GM18873 (cell line): ENCODE data around the gene DLST.

Experiments
- ATAC-seq: cut with Tn5 transposase; IDR thresholded peaks from one replicate; pipeline ENCODE4 v1.9.1; 2021; ENCODE audit warnings: mild to moderate bottlenecking, moderate library complexity, moderate number of reproducible peaks; ENCODE audit not compliant: unreplicated experiment, low FRiP score

The DLST gene

DNA sequence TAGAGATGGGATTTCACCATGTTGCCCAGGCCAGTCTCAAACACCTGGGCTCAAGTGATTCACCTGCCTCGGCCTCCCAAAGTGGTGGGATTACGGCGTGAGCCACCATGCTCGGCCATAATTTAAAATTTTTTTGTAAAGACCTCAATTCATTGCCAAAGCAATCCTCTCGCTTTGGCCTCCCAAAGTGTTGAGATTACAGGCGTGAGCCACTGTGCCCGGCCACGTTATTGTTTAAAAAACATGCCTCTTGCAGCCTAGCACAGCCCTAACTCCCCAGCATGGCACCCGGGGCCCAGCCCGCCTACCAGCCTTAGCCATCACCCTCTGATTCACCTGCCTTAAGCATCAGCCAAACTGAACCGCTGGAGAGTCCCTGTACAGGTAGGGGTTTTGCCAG, 54.4 kb downstream of the DLST start:
- ATAC-seq = no peak

DNA sequence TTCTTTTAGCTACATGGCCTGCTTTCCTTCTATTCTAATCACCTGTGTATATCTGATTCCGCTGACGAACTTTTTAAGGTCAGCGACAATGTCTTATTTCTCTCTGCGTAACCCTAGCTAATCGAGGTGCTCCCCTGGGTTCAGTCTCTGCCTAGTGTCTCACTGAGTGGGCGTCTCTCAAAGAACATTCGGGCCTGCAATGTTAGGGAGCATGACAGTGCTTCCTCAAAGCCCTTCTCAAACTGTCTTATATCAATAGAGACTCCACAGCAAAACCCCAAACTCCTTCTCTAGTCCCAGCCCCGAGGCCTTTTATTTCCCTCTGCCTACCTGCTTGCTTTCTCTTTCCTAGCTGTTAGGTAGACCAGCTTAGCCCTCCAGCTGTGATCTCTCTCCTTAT, 55.0 kb downstream of the DLST start:
- ATAC-seq = no peak

DNA sequence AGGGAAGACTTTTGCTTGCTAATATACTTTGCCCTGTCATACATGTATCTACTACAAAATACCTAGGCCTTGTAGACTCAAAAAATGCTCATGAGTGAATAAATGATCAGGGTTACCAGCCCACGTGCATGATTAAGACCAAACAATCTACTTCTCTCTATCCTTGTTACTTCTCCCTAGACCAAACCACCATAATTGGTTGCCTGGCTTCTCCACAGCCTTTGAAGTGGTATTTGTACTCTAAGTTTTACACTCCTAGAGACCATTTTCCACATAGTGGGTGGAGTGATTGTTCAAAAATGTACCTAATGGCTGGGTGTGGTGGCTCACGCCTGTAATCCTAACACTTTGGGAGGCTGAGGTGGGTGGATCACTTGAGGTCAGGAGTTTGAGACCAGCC, 55.5 kb downstream of the DLST start:
- no peak for ATAC-seq

DNA sequence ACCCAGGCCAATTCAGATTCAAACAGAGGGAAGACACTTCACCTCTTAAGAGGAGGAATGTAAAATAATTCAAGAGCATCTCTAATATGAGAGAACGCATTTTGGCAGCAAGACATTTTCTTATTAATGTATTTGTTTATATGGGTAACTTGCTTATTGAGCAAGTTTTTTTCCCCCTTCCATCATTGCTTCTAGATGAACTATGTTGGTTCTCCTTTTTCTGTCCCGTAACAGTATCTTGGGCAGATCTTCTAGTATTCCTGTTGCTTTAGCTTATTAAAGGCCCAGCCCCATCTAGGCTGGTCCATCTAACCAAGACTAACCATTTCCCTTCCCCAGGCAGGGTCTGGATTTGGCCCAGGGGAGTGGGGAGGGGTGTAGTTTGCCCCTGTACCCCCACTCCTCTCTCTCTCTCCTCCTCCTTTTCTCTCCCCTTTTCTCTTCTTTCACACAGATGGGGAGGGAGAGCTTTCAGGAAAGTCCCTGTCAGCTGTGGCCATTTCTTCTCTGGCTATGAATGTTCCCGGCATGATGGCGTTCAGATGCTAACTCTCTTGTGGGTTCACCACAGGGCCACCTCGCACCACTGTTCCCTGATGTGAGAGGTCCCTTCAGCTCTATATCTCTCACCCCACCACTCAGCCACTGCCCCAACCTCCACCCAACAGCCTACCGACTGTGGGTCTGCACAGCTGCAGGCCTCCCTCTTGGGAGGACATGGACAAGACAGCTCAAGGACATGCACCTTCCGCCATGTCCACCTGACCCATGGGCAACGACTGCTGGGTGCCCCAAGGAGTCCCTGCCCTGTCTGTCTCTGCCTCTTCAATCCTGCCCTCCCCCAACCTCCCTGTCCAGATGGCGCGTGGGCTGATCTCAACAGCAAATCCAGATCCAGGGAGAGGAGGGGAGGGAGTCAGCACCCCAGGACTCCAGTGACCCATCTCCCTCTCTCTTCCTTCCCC, 57.1 kb downstream of the DLST start:
- no peak for ATAC-seq

DNA sequence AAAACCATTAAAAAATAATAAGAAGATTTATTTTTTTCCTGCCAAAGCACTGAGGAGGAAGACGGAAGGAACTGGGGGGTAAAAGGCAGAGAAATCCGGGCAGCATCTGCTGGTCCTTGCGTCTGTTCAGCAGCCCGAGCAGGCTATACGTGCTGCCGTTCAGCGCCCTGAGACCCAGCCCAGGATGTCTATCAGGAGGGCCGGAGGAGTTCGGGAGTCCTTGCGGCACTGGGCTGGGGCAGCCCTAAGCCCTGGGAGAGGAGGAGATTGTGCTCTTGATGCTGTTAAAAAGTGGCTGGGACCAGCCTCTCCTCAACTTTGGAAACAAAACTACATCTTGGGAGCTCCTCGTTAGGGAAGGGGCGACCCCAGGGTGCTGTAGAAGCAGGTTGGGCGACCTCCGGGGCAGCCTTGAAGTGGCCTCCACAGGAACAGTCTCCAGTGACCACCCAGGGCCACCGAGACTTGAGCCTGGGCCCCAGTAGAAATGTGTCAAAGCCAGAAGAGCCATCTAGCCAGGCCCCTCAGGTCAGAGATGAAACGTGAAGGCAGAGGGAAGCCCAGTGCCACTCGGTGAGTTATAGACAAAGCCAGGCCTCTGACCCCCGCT, 59.3 kb downstream of the DLST start:
- no peak for ATAC-seq

DNA sequence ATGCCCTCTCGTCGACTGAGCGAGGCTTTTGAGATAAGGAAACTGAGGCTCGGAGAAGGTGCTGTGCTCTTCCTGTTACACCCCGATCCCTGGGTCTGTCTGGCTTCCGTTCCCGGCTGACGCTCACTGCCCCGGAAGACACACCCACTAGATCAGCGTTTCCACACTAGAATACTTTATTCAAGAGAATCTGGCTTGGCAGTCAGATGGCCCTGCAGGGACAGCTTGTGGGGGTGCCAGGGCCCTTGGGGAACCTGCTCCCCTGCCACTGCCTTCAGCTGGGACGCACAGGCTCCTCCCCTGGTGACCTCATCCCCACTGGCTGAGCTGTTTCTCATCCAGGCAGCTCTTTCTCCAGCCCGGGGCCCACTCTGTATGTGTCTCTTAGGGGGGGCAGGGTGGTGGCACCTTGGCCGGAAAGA, 60.0 kb downstream of the DLST start:
- no peak for ATAC-seq

DNA sequence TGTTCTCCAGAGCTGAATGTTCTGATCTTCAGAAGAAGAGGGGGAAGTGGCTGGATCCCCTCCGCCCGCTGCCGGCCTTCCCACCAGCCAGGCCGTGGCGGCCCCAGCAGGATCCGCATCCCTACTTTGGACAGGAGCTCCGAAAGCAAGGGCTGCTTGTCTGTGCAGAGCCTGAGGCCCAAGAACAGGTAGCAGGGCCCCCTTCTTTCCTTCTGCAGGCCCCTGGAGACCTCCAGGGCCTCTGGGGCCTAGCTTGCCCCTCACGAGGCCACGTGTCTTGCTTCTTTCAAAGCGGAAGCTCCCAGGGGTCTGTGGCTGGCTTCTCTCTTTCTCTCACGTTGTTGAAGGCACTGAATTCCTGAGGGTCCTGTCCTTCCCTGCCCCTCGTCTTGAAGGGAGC, 60.5 kb downstream of the DLST start:
- no peak for ATAC-seq

DNA sequence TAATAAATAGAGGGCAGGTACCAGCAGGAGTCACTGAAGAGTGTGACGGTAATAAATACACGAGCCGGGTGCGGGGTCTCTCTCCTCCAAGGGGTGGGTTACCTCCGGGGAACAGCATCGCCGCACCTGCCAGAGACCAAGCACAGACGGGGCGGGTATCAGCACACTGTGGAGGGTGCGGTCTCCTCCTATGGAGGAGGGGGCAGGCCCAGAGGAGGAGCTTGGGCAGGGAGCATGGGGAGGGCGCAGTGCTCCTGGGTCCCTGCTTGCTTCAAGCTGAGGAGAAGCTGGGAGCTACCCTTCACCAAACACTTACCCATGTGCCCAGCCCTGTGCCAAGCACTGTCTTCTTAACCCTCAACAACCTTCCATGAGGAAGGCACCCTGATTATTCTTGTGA, 60.9 kb downstream of the DLST start:
- no peak for ATAC-seq

DNA sequence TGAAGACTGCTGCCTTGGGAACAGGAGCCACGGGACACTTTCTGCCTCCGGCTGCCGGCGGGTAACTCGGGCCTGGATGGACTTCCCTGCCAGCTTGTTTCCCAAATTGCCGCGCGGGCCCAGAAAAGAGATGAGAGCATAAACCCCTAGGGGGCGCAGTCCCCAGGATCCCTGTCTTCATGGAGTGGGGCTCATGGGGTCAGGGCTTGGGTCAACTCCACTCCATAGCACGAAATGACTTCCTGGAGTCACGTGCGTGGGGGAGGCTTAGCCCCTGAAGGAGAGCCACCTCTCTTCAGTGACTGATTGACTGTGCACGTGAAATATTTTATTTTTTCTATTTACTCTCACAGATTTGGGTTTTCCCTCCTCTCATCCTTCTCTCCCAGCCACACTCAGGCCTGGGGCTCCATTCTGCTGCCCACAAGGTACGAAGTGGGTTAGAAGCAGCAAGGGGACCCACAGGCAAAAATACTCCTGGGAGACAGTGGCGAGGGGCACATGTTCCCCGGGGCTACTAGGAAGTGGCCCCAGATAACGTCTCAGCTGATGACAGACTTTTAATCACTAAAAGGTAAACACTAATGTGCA, 63.6 kb downstream of the DLST start:
- no peak for ATAC-seq

DNA sequence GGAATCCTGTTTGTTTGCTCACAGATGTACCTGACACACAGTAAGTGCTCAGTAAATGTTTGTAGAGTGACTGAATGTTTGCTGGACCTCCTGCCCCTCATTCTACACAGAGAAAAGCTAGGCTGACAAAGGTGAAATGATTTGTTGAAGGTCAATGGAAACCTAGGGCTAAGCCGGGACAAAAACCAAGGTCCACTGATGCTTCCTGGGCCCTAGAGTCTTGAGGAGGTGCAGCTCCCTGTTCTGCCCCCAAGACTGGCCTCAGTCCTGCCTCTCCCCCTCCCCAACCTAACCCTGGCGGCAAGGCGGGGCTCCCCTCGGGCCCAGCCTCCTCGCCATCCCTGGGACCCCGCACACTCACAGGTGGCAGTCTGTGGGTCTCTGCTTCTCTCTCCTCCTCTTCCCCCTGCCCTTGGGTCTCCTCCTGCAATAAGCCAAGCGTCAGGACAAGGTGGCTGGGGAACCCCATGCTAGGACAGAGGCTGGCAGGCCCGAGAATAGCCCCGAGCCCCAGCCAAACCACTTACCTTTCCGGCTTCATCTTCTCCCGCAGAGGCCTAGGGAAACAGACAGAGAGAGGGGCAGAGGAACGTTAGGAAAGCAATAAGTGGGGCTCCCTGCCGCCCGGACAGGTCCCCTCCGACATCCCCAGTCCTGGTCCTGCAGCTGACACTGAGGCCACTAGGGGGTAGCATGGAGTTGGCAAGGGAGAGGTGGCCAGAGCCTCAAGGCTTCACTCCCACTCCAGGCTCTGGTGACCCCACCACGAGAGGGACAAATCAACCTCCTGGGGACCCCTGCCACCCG, 64.3 kb downstream of the DLST start:
- no peak for ATAC-seq

DNA sequence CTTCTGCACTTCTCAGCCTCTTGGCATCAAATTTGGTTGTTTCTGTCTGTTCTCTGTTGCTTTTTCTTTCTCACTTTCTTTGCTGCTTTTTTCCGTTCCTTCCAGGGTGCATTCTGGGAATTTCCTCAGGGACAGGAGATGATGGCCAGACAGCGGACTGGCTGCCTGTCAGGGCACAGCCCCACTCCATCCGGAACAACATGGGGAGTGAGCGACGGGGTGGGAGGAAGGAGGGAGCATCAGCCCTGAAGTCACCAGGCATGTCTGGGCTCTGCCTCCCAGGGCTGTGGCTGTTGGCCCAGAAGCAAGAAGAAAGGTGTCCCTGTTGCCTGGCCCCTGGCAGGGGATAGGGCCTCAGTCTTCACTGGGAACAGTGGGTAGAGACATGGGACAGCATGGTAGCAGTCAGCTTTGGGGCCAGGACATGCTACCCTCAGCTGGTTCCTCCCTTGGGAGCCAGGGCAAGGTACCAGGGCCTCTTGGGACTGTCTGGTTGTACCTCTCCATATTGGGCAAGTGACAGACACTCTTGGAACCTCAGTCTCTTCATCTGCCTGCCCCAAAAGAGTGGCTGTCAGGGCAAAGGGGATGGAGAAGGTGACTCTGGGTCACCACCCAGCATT, 65.1 kb downstream of the DLST start:
- ATAC-seq = no peak

DNA sequence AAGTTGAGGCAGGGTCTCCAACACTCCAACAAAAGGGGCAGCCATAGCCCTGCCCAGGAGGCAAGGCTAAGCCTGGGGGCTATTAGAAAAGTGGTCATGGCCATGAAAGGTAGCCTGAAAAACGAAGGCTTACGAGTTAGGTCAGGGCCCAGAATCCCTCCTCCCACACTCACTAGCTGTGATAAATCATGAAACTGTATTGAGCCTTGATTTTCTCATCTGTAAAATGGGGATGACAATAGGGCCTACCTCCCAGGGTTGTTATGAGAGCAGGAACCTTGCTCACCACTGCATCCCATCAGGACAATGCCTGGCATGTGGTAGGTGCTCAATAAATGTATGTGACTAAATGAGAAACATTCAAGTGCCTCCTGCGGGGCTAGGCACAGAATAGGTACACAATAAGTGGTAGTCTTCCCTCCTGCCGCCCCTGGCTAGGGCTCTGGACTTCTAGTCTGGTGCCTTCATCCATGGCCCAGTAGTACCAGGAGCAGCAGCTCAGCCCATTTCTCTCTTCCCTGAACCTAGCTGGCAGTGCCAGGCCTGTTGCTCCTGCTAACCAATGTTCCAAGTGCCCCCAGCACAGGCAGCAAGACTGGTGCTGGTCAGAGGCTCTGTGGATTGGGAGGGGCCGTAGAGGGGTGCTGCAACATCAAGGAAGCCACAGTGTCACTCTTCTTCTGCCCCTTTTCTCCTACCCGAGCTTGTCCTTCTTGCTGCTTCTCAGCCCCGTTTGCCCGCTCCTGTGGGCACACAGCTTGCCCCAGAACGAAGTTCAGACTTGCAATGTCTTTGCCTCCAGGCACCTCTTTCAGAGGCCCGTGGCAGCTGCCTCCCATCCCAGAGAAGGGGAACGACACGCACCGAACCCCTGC, 65.9 kb downstream of the DLST start:
- ATAC-seq = no peak

DNA sequence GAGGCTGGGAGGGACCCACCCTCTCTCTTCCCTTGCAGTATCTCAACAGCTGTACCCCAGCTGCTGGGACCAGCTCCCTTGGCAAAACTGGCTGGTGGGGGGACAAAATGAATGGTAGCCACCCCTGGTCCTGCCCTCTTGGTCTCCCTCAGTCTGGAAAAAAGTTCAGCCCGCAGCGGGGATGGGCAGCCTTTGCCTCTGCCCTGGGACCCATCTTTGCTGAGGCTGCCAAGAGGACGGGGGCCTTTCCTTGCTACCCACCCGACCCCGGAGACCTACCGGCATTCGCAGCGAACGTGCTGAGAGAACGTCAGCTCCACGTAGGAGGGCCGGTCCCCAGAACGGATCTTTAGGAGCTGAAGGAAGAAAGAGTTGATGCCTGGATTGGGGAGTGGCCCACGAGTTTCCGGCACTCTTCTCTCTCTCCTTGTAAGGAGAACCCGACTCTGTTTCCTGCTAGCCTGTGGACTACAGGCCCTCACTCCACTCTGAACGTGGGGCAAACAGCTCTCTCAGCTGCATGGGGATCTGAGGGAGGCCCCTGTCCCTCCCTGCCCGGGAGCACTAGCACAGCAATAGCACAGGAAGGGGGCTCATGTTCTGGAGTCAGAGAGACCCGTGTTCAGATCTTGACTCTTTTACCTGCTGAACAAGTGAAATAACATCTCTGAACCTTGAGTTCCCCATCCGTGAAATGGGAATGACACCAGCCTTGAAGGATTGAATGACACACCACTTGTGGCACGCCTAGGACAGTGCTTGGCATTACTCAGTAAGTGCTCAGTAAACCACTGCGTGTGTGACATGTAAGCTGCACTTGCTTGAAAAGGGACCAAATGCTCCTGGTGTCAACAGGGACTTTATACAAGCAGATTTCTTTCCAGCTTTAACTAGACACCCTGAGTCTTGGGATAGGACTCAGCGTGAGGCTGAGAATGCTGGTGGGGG, 66.8 kb downstream of the DLST start:
- ATAC-seq = no peak

DNA sequence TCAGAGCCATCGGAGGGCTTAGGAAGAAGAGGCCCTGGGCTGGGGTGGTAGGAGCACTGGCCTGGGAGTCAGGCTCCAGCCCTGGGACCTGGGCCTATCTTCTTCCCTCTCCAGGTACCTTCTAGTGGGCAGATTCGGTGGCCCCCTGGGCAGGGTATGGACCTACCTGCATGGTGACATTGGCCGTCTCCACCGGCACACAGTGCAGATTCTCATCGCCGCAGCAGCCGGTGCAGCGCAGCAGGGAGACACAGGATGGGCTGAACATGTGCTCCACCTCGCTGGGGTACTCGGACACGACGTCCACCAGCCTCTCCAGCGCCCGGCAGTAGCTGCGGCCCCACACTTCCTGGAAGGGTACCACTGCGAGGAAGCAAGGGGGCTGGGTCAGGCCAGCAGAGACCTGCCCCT, 67.5 kb downstream of the DLST start:
- ATAC-seq = no peak

DNA sequence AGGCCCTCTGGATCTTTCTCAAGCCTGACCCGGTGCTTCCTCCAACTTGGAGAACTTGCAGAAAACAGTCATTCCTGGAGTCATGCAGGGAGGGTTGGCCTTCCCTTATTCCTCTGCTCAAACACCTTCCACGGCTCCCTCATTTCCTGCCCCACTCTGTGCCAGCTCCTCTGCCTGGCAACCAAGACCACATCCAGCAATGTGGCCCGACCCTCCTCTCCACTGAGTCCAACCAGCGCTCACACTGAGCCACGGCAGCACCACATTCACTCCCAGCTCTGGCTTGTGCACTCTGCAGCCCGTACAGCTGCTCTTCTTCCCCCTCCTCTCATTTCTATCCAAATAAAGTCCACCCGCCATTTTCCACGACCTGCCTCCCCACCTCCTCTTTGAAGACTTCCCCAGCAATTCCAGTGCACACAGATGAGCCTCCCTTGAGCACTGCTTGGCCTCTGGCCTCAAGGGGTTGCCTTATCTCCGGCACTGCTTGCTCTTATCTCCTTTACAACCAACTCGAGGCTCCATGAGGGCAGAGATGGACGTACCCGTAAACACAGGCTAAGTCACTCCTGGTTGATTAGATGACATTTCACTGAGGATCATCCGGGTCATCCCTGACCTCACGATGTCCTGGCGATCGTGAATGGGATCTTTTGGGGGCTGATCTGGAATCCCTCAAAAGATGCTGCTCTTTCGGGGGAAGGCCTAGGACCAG, 68.3 kb downstream of the DLST start:
- no peak for ATAC-seq

DNA sequence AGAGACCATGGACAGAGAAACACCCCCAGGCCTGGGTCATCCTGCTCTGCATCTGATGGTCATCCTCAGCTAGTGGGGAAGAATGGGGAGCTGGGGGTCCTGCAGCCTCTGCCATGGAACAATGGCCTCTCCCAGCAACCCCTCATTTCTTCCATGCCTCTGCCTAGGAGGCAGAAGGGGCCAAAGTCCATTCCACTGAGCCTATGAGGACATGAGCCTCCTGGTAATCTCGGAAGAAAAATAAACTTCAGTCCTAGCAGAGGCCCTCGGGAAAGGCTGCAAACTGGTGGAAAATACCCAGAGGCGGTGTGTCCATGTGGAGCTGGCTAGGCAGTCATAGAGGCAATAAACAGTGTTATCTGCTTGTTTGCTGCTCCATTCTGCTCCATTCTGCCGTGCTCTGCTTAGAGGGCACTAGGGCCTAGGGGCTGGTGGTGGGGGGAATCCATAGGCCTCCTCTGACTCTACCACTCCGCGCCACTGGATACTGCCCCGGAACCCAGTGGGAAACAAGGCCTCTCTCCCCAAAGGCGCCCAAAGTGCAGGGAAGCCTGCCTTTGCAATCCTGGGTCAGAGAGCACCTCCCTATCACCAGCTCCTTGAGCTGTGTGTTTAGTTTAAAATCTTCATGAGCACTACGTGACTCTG, 69.2 kb downstream of the DLST start:
- no peak for ATAC-seq
